NCI-H1436 treated with DMSO at 0.1 percent for 48 hours (cell line): Measurements from ENCODE around the gene PLIN1.
"Not testable (repeated sequence)": the region's sequence is repeated elsewhere in the genome, so short reads cannot be mapped to it uniquely, and the experiment has no call there.

Experiments
- DNase-seq: peaks from one replicate; lab custom pipeline; 2025; lab: John Stamatoyannopoulos, UW

Gene PLIN1

GRCh38 chr15:89679212-89679611 is at the start of gene PLIN1:
Gene PLIN1, minus strand, starts transcription at chr15:89679367. Its CDS starts 1,878 bp downstream, at chr15:89677489.
- DNase-seq, result no peak

- DNase-seq, result no peak
Measured at GRCh38 chr15:89728254-89728653, 49.1 kb upstream of the PLIN1 start.

GRCh38 chr15:89725064-89725463 is 45.9 kb upstream of the PLIN1 start:
- DNase-seq, result no peak

DNA sequence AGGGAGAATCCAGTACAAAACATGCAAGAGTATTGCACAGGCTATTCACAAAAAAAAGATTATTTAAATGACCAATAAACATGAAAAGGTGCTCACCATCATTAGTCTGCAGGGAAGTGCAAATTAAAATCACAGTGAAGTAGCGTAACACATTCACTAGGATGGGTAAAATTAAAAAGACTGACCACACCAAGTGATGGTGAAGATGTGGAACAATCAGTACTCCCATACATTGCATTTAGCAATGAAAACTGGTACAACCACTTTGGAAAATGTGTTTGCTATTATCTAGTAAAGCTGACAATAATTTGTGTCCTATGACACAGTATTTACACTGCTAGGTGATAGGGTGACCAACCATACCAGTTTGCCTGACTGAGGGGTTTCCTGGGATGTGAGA is 45.5 kb upstream of the PLIN1 start:
- DNase-seq, result no peak

GRCh38 chr15:89723031-89723430 is 43.9 kb upstream of the PLIN1 start:
- no peak for DNase-seq

GRCh38 chr15:89714775-89715174 is 35.6 kb upstream of the PLIN1 start:
- DNase-seq, result no peak

DNA sequence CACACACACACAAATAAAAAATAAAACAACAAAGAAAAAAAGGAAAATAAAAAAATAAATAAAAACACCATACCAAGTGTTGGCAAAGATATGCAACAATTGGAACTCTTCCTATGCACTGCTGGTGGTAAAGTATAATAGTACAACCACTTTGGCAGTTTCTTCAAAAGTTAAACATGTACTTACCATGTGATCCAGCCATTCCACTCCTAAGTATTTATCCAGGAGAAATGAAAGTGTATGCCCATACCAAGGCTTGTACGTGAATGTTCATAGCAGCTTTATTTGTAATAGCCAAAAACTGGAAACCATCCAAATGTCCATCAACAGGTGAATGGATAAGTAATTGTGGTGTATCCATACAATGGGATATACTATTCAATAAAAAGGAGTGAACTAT is 28.4 kb upstream of the PLIN1 start:
- DNase-seq, result no peak

- no peak for DNase-seq
Measured at GRCh38 chr15:89704411-89704810, 25.2 kb upstream of the PLIN1 start.

GRCh38 chr15:89695198-89695597 is 16.0 kb upstream of the PLIN1 start:
- DNase-seq, result no peak

GRCh38 chr15:89693696-89694095 is 14.5 kb upstream of the PLIN1 start:
- DNase-seq, result no peak

DNA sequence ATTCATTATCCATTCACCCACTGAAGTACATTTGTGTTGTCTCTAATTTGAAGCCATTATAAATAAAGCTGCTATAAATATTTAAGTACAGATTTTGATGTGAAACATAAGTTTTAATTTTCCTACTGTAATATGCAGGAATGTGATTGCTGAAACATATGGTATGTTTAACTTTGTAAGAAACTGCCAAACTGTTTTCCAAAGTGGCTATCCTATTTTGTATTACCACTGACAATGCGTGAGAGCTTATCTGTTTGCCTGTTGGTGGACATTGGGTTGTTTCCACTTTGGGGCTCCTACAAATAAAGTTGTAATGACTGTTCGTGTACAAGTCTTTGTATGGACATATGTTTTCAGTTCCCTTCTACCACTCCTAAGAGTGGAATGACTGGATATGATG is 13.9 kb upstream of the PLIN1 start:
- no peak for DNase-seq

DNA sequence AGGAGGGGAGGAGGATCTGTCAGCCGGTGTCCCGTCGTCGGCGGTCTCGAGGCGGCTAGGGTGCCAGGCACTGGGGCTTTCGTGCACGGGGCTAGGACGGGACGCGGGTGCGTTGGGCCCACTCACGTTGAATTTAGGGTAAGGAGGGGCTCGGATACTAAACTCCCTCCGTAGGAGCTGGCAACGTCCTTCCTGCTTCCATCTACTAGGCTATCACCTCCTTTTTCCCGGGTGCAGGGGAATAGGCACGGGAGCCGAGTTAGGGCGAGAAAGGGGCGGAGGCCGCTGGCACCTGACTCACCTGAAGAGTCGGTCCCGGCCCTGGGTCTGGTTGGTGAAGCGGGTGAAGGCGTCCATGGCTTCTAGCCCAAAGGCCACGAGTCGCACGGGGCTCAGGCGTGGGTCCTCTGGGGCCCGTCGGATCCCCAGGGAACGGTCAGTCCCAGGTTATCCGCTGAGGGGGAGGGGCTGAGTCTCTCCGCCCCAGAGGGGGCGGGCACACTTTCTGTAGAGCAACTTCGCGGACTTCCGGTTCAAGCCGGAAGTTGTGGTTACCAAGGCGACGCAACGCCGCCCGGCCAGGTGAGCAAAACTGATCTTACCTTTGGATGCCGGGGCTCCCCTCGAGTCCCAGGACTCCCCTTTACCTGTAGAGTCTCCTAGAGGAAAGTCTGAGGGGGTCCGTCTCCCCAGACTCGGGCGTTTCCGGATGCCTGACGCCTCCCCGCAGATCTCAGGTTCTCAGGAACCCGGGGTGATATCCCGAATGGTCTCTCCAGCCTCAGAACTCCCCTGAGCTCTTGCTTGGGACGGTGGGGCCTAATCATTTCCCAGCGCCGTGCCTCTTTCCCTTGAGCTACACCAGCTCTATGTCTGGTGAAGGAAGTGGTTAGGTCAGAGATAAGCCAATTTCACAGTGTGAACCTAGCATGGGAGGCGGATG is 11.4 kb upstream of the PLIN1 start, which contains the start of the genes PEX11A and WDR93:
PEX11A (minus strand) TSS at position 479 of the 943 bp plus-strand sequence; CDS start at position 357, 122 bp downstream.
WDR93 (plus strand) TSS at position 536 of the 943 bp plus-strand sequence. CDS start 10,936 bp downstream, outside the sequence.
- DNase-seq, result peak; percentile 34

DNA sequence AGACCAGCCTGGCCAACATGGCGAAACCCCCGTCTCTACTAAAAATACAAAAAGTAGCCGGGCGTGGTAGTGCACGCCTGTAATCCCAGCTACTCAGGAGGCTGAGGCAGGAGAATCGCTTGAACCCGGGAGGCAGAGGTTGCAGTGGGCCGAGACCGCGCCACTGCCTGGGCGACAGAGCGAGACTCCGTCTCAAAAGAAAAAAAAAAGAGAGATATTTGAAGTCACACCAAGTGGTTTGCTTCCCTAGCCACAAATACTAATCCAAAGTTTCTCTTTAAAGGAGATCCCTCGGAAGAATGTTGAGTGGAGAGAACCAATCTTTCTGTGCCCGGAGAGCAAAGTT is 10.7 kb upstream of the PLIN1 start:
- not testable (repeated sequence) for DNase-seq

DNA sequence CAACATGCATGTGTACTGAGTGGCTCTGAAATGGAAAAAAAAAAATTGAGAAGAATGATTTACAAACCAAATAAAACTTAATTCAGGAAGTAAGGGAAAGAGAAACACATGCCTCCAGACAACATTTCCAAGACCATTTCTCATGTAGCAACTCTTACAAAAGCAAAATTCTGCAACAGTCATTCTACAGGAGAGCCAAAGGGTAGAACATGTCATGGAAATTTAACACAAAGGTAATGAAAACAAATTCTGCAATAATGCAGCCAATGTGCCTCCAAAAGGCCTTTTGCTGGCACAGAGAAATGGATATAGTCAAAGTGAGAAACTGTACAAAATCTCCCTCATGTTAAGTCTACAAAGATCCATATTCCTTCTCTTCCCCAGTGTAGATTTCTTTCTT is 7.4 kb upstream of the PLIN1 start:
- no peak for DNase-seq

GRCh38 chr15:89685995-89686394 is 6.8 kb upstream of the PLIN1 start:
- no peak for DNase-seq

DNA sequence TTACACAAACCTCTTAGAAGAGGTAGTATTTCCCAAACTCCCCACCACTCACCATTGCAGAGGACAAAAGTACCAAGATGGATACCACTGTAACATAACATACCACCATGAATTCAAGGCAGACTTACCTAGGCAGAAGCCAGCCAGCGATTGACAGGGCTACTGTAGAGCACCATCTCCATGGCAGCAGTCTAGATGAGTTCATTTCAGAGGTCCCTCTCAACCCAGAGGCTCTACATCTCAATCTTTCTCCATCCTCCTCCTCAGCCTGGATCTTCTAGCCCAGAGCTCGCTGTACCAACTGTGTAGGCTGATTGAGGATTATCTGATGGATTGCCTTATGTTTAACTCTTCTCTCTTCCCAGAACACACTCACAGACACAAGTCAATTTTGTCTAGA is 2.0 kb upstream of the PLIN1 start:
- DNase-seq, result no peak

DNA sequence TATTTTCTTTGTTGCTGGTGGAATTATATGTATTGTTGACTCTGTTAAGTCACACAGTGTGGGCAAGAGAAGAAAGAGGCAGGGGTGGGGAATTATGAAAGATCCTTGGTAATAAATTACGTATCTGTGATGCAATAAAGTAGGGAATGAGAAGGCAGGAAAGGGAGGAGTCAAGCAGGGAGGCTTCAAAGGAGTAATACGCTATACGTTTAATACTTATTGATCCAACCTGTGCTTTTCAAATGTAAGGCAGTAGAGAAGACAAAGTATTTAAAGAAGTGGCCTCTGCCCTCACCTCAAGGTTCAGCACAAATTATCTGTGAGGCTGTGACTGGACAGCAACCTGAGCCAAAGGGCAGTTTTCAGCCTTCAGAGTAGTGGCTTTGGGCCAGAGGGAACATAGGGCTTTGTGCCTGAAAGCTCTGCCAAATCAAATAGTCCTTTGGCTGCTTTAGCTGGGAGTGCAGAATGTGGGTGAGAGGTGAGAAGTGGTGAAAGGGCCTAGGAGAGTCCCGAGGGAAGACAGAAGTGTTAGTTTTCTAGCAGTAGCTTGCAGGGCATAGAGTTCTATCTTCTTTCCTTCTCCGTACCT is 1.2 kb upstream of the PLIN1 start:
- DNase-seq, result no peak

- DNase-seq, result no peak
Measured at GRCh38 chr15:89677381-89677780, 1.8 kb downstream of the PLIN1 start.

GRCh38 chr15:89675606-89676005 is 3.6 kb downstream of the PLIN1 start:
- DNase-seq, result no peak

- no peak for DNase-seq
Measured at GRCh38 chr15:89674526-89674925, 4.6 kb downstream of the PLIN1 start.

DNA sequence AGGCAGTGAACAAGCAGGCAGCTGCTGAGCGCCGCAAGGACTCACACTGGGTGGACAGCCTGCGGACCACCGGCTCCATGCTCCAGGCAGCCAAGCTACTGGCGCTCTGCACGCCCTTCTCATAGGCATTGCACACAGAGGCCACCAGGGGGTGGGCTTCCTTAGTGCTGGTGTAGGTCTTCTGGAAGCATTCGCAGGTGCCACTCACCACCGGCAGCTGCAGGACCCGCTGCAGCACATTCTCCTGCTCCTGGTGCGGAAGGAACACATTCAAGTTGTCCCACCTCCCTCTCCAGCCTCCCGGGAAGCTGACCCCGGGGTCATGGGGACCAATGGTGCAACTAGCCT is 6.0 kb downstream of the PLIN1 start:
- DNase-seq, result peak; percentile 12

DNA sequence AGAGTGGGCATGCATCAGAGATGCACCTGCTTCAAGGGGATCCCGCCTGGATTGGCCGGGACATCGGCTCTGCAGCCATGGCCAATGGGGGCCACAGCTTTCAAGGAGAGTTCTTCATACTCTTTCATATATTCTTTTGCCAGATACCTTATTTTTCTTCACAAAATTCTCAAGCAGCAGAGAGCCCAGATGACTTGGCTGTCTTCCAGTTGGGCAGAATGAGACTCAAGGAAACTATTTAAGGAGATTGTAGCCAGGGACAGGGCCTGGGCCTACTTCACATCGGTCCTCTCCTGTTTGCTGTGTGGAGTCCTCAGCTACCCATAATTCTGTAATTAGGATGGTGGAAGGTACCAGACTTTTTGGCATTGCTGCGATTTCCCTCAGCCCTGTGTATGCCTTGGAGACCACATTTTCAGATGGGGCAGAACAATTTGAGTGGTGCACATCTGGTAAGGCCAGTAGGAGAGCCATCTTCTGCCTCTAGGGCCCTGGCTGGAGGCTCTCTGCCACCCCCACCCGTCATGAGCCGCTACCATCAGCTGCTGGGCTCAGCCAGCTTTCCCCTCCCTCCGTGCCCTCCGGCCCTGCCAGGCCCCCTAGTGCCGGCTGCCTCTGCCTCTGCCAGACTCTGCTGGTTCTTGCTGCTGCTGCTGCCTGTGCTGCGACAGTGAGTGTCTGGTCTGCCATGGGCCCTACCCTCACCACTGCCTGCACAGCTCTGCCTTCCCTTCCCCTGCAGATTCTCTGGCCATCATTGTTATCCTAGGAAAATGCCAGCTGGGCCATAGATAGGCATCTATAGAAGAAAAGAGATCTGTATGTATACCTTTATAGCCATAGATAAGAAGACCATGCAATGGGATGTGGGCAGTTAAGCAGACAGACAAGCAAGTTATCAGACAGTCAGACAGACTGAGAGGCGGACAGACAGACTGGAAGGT is 6.7 kb downstream of the PLIN1 start:
- DNase-seq, result no peak
